HG03139 (cell line): ENCODE data around the gene VWA3B.

ENCODE experiments used
- ATAC-seq: cut with Tn5 transposase; IDR thresholded peaks from one replicate; pipeline ENCODE4 v1.9.1; 2021; ENCODE audit not compliant: unreplicated experiment

The VWA3B gene

DNA sequence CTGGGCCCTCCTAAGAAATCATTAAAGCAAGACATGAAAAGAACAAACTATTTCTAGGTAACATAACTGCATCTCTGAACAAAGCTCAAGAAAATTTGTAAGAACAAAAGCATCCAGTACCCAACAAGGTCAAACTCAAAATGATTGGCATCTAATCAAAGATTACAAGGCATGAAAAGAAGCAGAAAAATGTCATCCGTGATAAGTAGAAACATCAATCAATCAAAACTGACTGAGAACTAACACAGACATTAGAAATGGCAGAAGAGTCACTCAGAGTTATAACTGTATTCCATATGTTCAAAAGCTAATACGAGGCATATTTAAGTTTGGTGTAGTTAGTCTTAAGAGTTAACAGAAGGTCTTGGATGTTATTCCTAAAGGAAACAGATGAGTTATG is 80.9 kb downstream of the VWA3B start:
- ATAC-seq = no peak

DNA sequence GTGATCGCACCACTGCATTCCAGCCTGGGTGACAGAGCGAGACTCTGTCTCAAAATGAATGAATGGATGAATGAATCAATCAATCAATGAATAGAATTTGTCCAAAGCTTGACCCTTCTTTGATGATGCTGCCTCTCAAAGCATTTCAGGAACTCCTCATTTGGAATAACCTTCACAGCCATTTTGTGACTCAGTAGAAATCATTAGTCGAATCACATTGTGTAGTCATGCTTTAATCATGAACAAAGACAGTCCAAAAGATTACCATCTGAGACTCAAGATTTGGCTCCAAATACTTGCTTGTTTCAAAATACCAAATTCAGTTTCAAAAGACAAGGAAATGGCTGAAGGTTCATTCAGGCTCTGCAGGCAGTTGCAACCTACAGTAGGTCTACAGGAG is 83.1 kb downstream of the VWA3B start:
- ATAC-seq = no peak

- ATAC-seq = no peak
These were observed 85.3 kb downstream of the VWA3B start for GRCh38 chr2:98172150-98172765.

DNA sequence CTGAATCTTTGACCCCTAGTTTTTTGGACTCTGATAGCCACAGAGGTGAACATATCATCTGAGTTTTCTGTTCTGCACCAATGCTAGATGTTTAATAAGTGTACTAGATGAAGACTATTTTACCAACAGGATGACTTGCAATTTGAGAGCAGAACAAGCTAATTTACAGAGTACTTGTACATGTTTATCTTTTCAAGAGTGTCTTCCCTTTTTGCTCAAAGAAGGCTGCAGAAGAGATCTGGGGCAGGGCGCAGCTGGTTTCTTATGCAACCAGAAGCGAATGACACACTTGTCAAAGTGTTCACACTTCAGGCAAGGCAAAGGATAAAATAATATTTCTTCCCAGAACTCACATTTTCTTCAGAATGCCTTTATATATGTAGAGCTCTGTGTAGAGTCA is 86.0 kb downstream of the VWA3B start:
- no peak for ATAC-seq

- no peak for ATAC-seq
These were observed 88.8 kb downstream of the VWA3B start for GRCh38 chr2:98175811-98176210.

DNA sequence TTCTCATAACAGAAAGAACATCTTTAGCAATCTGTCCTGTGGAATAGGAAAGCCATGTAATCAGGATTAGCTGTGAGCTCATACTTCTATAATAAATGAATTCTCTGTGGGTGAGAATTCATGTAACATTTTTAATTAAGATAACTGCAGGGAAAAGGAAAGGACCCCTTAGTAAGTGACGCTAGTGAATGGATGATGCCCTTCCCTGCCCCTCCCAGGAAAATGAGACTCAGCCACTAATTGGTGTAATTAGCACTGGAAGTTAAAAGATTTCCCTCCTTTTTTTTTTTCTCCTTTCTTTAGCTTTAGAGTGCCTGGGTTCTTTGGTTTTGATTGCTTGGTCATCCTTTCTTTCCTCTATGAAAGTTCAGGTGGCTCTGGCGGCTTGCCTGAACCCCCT is 90.3 kb downstream of the VWA3B start:
- no peak for ATAC-seq

- no peak for ATAC-seq
These were observed 91.0 kb downstream of the VWA3B start for GRCh38 chr2:98177986-98178385.

GRCh38 chr2:98180456-98180855 is 93.5 kb downstream of the VWA3B start:
- no peak for ATAC-seq

- ATAC-seq = no peak
These were observed 94.4 kb downstream of the VWA3B start for GRCh38 chr2:98181346-98181745.

DNA sequence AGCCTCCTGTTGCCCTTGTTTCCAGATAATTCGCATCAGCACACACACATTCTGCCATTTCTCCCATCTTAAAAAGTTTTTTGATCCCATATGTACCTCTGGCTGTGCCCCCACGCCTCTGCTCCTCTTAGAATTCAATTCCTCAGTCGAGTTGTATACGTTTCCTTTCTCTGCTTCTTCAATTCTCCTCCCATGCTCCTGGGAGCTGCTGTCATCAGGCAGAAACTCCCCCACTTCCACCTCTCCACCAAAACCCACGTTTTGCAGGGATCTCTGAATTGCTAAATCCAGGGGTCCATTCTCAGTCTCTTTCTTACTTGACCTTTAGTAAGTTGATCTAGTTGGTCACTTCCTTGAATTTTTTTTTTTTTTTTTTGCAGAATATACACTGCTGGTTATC is 98.8 kb downstream of the VWA3B start:
- ATAC-seq = no peak

DNA sequence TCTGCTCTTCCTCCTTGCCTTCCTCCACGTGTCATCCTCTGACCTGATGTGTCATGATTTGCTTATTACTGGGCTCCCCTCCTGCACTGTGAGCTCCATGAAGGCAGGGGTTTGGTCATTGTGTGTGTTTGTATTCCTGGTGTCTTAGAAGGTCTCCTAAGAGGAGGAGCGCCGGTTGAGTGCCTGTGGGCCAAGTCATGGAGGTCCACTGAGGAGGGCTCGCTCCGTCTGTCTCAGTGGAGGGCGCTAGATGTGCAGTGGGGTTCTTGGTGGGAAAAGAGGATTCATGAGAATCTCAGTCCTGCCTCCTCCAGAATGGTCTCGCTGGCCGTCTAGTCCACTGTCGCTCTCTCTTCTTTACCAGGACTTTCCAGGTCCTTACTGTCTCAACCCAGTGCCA is 100.2 kb downstream of the VWA3B start:
- no peak for ATAC-seq

- ATAC-seq = no peak
These were observed 101.5 kb downstream of the VWA3B start for GRCh38 chr2:98188351-98189046.

GRCh38 chr2:98191883-98192282 is 104.9 kb downstream of the VWA3B start:
- no peak for ATAC-seq

GRCh38 chr2:98201576-98201975 is 114.6 kb downstream of the VWA3B start:
- ATAC-seq = no peak

GRCh38 chr2:98205889-98206288 is 118.9 kb downstream of the VWA3B start:
- ATAC-seq = no peak

DNA sequence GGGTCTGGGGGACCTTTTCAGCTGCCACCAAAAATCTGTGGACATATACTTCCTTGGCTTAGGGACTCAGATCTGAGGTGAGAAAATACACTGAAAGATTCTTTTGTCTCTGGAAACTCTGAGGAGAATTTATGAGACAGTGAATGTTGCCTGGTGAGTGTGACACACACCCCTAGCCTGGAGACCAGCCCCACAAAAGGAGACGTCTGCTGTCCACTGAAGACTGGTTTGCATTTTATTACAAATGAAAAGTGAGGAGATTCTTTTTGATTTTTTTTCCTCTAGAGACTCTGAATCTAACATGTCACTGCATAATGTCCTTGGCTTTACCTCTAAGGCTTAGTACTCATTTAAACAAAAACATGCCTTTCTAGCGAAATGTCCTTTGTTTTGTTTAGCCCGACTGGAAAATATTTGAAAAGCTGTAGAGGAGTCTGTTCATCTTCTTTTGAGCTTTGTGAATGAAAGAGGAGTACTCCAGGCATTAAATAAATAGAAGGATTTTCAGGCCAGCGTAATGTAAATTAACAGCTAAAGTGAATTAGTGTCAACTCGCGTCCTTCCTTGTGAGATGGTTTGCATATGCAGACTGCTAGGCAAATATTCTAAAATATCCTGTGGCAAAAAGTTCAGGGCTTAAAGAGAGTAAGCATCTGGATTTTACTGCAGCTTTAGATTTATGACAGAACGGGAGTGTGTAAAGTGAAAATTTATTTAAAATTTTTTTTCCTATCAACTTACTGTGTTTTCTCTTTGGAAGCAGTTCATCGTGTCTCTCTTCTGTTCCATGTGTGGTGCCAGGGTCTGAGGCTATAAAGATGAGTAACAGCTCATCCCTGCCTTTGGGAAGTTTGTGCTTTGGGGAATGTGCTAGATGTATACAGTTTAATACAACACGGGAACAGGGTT is 125.4 kb downstream of the VWA3B start:
- ATAC-seq = no peak

GRCh38 chr2:98216616-98217015 is 129.6 kb downstream of the VWA3B start:
- no peak for ATAC-seq

- ATAC-seq = no peak
These were observed 132.2 kb downstream of the VWA3B start for GRCh38 chr2:98219152-98219551.

GRCh38 chr2:98233941-98234340 is 147.0 kb downstream of the VWA3B start:
- no peak for ATAC-seq

DNA sequence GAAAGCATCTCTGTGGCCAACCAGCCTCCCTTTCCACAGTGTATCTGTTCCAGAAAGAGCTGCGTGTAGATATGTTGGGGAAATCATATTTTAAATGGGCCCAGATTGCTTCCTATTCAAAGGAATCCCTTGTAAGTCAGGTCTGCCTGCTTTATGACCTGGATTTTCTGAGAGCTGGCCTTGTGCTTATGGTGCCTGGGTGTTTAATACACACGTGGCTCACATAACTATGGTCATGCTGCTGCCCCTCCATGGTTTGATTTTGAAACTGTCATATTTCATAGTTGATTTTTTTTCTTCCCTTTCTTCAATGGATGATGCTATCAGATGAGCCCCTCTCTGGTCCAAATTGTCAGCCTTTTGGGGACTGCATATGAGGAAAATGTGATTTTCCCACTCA is 147.8 kb downstream of the VWA3B start:
- ATAC-seq = no peak

DNA sequence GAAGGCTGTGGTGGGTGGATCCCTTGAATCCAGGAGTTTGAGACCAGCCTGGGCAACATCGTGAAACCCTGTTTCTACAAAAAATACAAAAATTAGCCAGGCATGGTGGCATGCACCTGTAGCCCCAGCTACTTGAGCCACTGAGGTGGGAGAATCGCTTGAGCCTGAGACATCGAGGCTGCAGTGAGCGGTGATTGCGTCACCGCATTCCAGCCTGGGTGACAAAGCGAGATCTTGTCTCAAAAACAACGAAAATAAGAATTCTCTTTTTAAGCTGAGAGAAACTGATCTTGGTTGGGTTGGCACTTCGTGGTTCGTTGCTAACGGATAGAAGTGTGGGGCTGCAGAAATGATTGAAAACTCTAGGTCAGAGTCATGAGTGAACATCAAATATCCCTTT is 150.0 kb downstream of the VWA3B start:
- no peak for ATAC-seq

DNA sequence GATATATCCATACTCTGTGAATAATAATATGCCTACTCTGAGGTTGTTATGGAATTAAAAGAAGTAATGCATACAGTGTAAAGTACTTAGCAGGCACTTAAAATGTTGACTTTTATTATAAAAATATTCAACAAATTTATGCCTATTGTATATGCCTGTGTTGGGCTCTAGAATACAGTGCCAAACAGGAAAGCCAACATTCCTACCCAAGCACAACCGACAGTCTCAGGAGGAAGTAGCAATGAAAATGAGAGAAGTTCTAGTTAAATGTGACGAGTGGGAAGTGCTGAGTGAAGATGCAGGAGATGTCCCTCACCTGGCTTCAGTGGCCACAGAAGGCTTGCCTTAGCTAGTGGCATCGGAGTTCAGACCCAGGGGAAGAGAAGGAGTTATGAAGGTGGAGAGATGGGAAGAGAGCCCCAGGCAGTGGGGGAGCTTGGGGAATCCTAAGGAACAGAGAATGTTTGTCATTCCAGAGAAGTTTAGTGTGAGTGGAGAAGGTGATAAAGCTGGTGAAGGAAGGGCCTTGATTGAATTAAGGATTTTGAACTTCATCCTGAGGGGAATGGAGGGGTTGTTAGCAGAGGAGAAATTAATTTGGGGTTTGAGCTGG is 153.9 kb downstream of the VWA3B start:
- no peak for ATAC-seq
